Measurements from ENCODE around the gene DNMBP.
"Not testable (repeated sequence)": the region's sequence is repeated elsewhere in the genome, so short reads cannot be mapped to it uniquely, and the experiment has no call there.

DNMBP gene

DNA sequence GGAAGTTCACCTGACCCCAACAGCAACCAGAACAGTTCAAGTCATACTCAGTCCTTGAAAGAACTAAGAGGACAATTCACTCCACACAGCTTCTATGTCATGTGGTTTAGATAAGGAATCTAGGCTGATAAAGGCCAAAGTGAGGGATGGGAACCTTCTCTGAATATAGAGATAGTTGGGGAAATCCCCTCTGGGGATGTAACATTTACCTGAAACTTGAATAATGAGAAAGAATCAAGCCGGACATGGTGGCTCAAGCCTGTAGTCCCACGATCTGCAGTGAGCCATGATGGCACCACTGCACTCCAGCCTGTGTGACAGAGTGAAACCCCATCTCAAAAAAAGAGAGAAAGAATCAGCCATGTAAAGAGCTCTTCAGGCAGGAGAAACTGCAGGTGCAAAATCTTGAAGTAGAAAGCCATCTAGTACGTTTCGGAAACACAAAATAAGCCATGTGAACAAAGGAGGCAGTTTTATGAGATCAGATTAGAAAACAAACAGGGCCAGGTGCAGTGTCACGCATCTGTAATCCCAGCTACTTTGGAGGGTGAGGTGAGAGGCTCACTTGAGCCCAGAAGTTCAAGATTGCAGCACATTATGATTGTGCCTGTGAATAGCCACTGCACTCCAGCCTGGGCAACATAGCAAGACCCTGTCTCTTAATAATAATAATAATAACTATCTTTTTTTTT lies 4.5 kb upstream of the DNMBP start:
- DNase-seq (ENCODE audit: low read depth): no peak

GRCh38 chr10:100013621-100014020 lies 3.9 kb upstream of the DNMBP start:
- DNase-seq (ENCODE audit: low read depth): no peak

DNA sequence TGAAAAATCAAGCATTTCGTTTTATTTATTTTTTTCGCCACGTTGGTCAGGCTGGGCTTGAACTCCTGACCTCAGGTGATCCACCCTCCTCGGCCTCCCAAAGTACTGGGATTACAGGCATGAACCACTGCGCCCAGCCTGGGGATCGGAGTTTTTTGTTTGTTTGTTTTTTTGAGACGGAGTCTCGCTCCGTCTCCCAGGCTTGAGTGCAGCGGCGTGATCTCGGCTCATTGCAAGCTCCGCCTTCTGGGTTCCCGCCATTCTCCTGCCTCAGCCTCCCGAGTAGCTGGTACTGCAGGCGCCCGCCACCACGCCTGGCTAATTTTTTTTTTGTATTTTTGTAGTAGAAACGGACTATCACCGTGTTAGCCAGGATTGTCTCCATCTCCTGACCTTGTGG lies 2.2 kb upstream of the DNMBP start:
- DNase-seq (ENCODE audit: low read depth): not testable (repeated sequence)

DNA sequence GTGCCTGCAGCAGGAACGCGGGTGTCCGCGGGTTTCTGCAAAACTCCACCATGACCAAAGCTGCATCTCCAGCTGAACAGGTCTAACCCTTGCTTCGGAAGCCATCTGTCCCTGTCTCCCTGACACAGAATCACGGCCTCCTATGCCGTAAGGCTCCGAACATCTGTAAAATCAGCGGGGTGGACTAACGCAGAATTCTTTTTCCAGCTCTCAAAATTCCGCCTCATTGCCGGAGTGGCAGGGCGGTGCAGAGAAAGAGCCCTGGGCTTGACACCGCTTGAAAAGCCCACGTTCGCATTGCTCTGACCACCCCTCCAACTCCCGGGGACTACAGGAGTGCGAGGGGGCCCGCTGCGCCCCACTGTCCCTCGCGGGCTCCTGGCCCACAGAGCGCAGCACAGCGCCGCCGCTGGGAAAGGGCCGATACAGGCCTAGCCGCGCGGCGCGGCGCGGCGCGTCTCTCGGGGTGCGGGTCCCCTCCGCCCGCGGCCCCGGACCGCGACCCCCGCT lies 409 bp downstream of the DNMBP start:
- DNase-seq (ENCODE audit: low read depth): no peak

DNA sequence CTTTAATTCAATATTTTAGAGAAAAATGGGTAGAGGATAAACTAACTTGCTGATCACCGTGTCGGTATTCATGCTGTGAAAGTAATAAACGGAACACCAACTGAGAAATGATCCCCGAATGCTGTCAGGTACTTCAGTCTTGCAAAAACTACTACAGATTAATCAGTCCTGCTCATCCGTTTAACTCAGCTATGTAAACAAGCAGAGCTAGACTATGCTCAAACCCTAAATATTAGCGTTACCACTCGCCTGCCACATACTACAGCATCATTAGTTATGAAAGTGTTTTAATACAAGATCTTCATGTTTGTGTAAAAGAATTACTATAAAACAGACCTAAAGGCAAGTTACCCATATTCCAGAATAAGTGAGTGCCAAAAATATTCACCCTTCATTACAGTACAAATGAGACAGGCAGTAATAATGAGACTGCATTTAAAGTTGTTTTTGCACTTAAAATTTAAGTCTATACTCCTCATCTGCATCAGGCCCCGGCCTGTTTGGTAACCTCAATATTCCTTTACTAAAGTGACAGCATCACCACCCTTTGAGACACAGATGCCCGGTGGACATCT lies 952 bp downstream of the DNMBP start:
- no peak for DNase-seq (ENCODE audit: low read depth)

DNA sequence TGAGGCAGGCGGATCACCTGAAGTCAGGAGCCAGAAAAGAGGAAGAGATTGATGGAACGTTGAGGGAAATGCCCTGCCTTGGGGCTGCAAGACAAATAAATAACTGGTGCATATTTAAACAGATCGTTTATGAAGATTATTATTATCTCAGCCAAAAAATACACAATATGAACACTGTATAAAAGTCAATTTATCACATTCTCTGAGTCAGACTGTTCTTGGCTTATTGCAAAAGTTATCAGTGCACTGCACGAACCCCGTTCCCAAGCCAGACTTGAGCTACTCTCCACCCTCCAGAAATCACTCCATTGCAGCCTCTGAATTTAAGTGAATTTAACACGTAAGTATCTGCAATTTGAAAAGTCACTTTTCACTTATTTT lies 1.6 kb downstream of the DNMBP start:
- DNase-seq (ENCODE audit: low read depth): no peak

- DNase-seq (ENCODE audit: low read depth): no peak
These were observed 2.3 kb downstream of the DNMBP start for GRCh38 chr10:100007231-100008141.

- DNase-seq (ENCODE audit: low read depth): peak; percentile 92
These were observed 3.4 kb downstream of the DNMBP start for GRCh38 chr10:100006243-100006886.

- no peak for DNase-seq (ENCODE audit: low read depth)
These were observed 4.8 kb downstream of the DNMBP start for GRCh38 chr10:100004805-100005510.

DNA sequence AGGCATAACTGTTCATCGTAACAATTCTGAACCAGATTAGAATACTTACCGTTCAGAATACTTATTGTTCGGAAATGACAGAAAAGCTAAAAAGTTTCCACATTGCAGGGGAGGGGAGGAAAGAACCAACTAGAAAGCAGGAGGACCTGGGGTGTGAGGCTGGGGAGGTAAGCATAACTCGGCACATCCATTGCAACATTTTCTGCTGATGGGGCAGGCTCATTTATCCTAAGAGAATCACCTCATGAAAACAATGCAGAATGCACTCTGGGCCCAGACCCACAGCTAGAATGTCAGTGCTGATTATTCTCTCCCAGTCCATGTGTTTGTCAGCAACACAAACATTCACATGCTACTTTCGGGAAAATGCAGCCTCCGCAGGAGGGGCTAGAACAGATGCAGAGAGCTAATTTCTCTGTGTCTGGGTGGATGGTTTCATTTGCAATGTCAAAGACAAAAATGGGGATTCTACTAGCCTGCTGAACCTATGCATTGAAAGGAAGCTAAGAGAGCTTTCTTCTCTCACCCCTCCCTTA lies 9.6 kb downstream of the DNMBP start:
- no peak for DNase-seq (ENCODE audit: low read depth)

DNA sequence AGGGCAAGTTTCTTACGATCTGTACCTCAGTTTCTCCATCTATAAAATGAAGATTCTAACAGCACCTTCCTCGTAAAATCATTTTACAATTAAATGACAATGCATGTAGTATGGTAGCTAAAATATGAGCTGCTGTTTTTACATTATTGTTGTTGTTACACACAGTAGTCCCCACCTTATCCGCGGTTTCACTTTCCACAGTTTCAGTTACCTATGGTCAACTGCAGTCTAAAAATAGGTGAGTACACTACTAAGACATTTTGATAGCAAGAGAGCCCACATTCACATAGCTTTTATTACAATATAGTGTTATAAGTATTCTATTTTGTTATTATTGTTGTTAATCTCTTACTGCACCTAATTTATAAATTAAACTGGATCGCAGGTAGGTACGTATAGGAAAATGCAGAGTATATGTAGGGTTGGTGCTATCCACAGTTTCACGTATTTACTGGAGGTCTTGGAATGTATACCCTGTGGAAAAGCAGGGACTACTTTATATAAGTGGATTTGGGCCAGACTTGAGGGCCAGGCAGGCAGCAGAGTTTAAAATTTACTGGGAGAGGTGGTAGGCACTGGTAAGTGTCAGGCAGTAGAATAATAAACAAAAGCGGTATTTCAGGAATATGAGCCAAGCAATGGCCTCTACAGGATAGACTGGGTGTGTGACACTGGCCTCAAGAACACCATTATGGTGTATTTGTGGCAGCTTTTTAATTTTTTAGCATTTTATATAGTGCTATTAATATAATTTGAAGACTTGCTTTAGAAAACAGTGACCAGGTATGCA lies 10.2 kb downstream of the DNMBP start:
- no peak for DNase-seq (ENCODE audit: low read depth)

DNA sequence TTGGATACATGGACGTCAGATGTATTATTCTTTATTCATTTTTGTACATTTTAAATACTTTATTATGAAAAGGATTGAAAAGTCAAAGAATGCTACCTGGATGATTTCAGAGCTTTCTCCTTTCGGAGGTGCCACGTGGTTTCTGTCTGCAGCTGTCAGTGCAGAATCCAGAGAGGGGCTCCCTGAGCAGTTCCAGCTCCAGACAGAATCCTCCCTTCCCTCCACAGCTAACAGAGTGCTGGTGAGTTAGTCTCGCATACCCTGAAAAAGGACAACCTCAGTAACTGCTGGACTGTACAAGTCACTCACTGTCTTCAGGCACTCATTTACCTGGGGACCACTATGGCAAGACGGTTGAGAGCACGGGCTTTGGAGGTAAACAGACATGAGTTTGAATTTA lies 10.9 kb downstream of the DNMBP start:
- no peak for DNase-seq (ENCODE audit: low read depth)

DNA sequence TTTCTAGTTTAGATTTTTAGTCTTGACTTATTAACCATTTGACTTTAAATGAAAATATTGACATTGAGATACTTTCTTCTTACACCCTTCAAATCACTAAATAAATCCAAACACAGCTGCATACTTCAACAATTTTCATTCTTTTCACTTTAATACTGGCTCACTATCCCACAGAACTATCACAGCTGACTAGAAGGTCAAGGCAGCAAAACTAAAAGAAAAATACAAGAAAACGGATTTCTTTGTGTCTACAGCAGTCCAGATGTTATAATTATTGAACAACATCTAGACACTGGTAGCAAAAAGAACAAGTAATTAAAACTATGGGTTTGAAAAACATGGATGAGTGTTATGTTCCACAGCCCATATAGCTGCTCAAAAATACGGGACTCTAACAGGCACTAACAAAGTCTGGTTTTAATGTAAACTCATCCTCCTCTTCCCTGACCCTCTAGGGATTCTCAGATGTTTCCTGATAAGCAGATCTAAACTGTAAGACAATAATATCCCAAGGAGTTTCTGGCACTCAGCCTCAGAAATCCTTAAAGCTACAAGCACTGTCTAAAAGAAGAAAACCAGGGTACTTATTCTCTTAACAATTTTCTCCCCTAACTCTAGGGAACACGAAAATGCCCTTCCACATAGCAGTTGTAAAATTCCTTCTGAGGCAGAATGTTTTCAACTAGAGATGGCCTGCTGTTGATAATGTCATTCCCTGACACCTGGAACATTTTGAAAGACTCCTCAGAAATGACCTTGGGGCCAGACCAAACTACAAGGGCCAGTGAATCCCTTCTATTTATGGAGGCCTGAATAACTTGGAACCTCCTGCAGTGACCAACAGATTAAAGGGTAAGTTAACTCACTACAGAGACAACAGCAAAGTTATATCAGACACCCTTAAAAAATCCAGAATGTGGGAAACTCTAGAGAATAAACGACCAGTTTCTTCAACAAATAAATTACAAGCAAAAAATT lies 12.8 kb downstream of the DNMBP start:
- DNase-seq (ENCODE audit: low read depth): no peak

DNA sequence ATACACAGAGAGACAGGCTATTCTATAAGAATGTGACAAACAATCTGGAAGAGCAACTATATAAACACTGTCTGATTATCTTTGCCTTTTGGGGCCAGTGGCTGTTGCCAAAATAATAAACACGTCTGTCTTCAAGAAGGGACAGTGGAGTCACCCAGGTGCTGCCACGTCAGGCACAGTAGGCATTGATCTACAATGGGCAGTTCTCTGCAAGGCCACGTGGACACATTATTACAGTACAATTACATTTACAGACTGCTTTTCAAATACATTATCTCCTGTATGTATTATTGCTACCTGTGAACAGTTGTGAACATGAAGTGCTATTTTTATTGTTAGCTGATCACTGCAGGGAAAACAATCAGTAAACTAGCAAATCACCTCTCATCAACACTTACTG lies 14.0 kb downstream of the DNMBP start:
- DNase-seq (ENCODE audit: low read depth): no peak

DNA sequence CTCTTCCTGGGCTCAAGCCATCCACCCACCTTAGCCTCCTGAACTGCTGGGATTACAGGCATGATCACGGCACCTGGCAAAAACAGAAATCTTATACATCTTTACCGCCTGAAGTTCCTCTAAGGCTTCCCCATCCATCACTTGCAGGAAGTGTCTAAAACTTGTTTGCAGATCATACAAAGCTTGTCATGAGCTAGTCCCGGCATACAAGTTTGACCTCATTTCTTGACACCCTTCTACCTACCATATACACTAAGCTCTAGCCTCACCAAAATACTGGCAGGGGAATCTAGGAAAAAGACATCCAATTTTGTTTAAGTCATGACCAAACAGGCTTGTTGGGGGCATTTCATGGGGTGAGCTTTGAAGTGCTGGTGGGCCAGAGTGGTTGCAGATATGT lies 14.5 kb downstream of the DNMBP start:
- DNase-seq (ENCODE audit: low read depth): no peak

DNA sequence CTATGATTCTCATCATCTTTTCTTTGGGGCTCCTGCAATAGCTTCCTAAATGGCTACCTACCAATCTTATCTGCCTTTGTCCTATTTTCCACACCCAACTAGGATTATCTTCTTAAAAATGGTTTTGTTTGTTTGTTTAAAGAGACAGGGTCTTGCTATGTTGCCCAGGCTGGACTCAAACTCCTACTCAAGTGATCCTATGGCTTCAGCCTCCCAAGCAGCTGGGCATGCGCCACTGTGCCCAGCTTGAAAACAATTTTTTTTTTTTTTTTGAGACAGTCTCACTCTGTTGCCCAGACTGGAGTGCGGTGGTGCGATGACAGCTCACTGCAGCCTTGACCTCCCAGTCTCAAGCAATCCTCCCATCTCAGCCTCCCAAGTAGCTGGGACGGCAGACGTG lies 14.9 kb downstream of the DNMBP start:
- no peak for DNase-seq (ENCODE audit: low read depth)

DNA sequence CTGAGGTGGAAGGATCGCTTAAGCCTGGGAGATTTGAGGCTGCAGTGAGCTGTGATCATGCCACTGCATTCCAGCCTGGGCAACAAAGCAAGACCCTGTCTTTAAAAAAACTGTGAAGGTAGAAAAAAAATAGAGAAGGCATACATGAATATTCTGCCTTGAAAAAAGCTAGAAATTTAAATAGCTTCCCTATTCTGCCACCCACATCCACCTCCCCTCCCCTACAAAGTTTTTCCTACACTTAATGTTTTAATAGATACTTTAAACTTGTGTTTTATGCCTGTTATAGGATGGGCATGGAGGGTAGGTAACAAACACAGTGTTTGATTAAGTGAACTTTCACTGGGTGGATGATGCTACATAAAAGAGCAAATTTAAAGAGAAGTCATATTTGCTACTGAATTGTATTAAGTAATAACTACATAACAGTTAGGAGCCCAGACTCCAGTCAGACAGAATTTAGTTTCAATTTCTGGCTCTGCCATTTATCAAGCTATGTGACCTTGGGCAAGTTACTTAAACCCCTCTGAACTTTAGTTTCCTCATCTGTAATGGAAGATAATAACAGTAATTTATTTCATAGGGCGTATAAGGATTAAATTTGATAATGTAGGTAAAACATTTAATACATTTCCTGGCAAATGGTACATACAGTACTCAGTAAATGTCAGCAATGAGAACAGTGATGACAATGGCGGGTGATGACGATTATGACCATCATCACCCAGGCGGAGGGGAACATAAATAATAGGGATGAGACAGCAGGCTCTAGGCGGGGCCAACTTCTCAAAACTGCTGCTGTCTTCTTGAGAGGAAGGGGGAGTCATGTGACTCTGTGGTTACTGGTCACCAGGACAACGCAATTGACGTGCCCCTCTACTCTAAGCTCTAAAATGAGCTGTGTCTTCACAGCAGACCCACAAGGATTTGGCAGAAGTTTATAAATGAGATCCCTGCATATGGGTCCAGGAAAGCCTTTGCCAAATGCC lies 15.8 kb downstream of the DNMBP start:
- peak; percentile 52 for DNase-seq (ENCODE audit: low read depth)

GRCh38 chr10:99985637-99986036 lies 24.1 kb downstream of the DNMBP start:
- not testable (repeated sequence) for DNase-seq (ENCODE audit: low read depth)
